SK-N-SH (cell line): ENCODE results near the gene SEC23A. TPM values are rescaled to one million over a fixed set of nuclear protein-coding genes. Genes with fewer than 3 reads are reported as not detected.

Experiments
- CTCF ChIA-PET: fragments of 300-600, 350-600 bp; formaldehyde crosslinking; extraction: SDS; loops from one replicate; lab custom pipeline; 2021; lab: Yijun Ruan, JAX
- POLR2A ChIA-PET: fragments of 350-600 bp; sonication (Branson Sonifier 250); formaldehyde crosslinking; extraction: SDS; loops from one replicate; lab custom pipeline; 2020; ENCODE audit warnings: antibody characterized with exemption, inconsistent platforms; lab: Yijun Ruan, JAX
- DNase-seq: peaks from one replicate; pipeline ENCODE4 v3.0.0; 2012
- H2AFZ ChIP-seq: fragments of 200-600 bp; sonication (generic); 2 replicates; pipeline ENCODE4 v1.8.1; 2016; ENCODE audit warnings: antibody characterized with exemption, mild to moderate bottlenecking, low read depth
- H3F3A ChIP-seq: fragments of 200-600 bp; sonication (generic); replicated peaks from 2 replicates; pipeline ENCODE3; 2016; ENCODE audit warnings: antibody characterized with exemption, mild to moderate bottlenecking; ENCODE audit not compliant: insufficient read depth
- H3K27ac ChIP-seq, 2 experiments: fragments of 200-500 bp in 1 of 2; fragments of 200-600 bp in 1 of 2; sonication (Bioruptor generic) in 1 of 2; sonication (generic), shearing (Covaris generic) in 1 of 2; 2 replicates each; pipeline versions ENCODE4 v1.5.1 to v1.6.1; 2014 to 2016; ENCODE audit warnings: low read depth in 2 of 2, inconsistent platforms in 1 of 2, low read length in 1 of 2, mild to moderate bottlenecking in 1 of 2, mixed read lengths in 1 of 2
- H3K27me3 ChIP-seq: fragments of 200-600 bp; sonication (generic), shearing (Covaris generic); 2 replicates; pipeline ENCODE4 v1.6.1; 2016; ENCODE audit warnings: mixed run types; ENCODE audit not compliant: insufficient read depth
- H3K36me3 ChIP-seq, 2 experiments: fragments of 200-500 bp in 1 of 2; fragments of 200-600 bp in 1 of 2; sonication (Bioruptor generic) in 1 of 2; sonication (generic) in 1 of 2; replicated peaks in 1 of 2; 2 replicates each; pipeline versions ENCODE3 to v1.5.1; 2014 to 2016; ENCODE audit warnings: low read length in 1 of 2, mild to moderate bottlenecking in 1 of 2; ENCODE audit not compliant: insufficient read depth in 2 of 2, control insufficient read depth in 1 of 2
- H3K4me1 ChIP-seq, 2 experiments: fragments of 200-500 bp in 1 of 2; fragments of 200-600 bp in 1 of 2; sonication (Bioruptor generic) in 1 of 2; sonication (generic), shearing (Covaris generic) in 1 of 2; 2 replicates each; pipeline versions ENCODE4 v1.5.1 to v1.6.1; 2014 to 2016; ENCODE audit warnings: low read depth in 1 of 2, low read length in 1 of 2, mixed run types in 1 of 2; ENCODE audit not compliant: insufficient read depth in 2 of 2, control insufficient read depth in 1 of 2
- H3K4me2 ChIP-seq: fragments of 200-600 bp; sonication (generic), shearing (Covaris generic); 2 replicates; pipeline ENCODE4 v1.6.1; 2017; ENCODE audit warnings: mixed run types
- H3K4me3 ChIP-seq, 2 experiments: fragments of 200-500 bp in 1 of 2; fragments of 200-600 bp in 1 of 2; sonication (Bioruptor generic) in 1 of 2; sonication (generic), shearing (Covaris generic) in 1 of 2; 2 replicates each; pipeline versions ENCODE4 v1.5.1 to v1.8.1; 2014 to 2016; ENCODE audit warnings: low read depth in 2 of 2, inconsistent platforms in 1 of 2, low read length in 1 of 2, mild to moderate bottlenecking in 1 of 2, mixed read lengths in 1 of 2, moderate library complexity in 1 of 2
- H3K79me2 ChIP-seq: fragments of 200-600 bp; sonication (generic); 2 replicates; pipeline ENCODE4 v1.8.1; 2017; ENCODE audit warnings: mild to moderate bottlenecking; ENCODE audit not compliant: insufficient read depth
- H3K9ac ChIP-seq: fragments of 200-600 bp; sonication (generic); 2 replicates; pipeline ENCODE4 v1.6.1; 2017; ENCODE audit warnings: mixed run types
- H3K9me2 ChIP-seq: fragments of 200-600 bp; sonication (generic); 2 replicates; pipeline ENCODE4 v1.6.1; 2017; ENCODE audit warnings: mixed run types
- H3K9me3 ChIP-seq: fragments of 200-600 bp; sonication (generic); 2 replicates; pipeline ENCODE4 v1.6.1; 2017; ENCODE audit warnings: mixed run types, mild to moderate bottlenecking, moderate library complexity
- H4K20me1 ChIP-seq: fragments of 200-600 bp; sonication (generic); 2 replicates; pipeline ENCODE4 v1.6.1; 2017; ENCODE audit warnings: mild to moderate bottlenecking, mixed run types; ENCODE audit not compliant: insufficient read depth
- CHD2 ChIP-seq: fragments of 150-350 bp; IDR thresholded peaks from 2 replicates; pipeline ENCODE4 v1.6.1; 2018; ENCODE audit warnings: low read length; ENCODE audit not compliant: partially characterized antibody
- ELF1 ChIP-seq: IDR thresholded peaks from 2 replicates; pipeline ENCODE4 v1.4.0; 2012
- FOSL2 ChIP-seq: IDR thresholded peaks from 2 replicates; pipeline ENCODE4 v1.4.0; 2012; ENCODE audit warnings: low read depth, mild to moderate bottlenecking, moderate library complexity, borderline replicate concordance
- GATA2 ChIP-seq: sonication (generic); formaldehyde crosslinking; IDR thresholded peaks from 2 replicates; pipeline ENCODE4 v1.5.0; 2020; ENCODE audit warnings: mild to moderate bottlenecking, missing genetic modification reagents
- JUND ChIP-seq: IDR thresholded peaks from 2 replicates; pipeline ENCODE4 v1.4.0; 2012
- MEF2A ChIP-seq: IDR thresholded peaks from 2 replicates; pipeline ENCODE4 v1.4.0; 2012; ENCODE audit warnings: low read depth, borderline replicate concordance
- MXI1 ChIP-seq: IDR thresholded peaks from 2 replicates; pipeline ENCODE4 v1.6.1; 2012; ENCODE audit warnings: mild to moderate bottlenecking, low read depth, low read length, improper control_type of control experiment
- NRF1 ChIP-seq: IDR thresholded peaks from 2 replicates; pipeline ENCODE4 v1.6.1; 2012; ENCODE audit warnings: low read depth, mild to moderate bottlenecking, low read length
- RCOR1 ChIP-seq: fragments of 150-350 bp; IDR thresholded peaks from 2 replicates; pipeline ENCODE4 v1.6.1; 2017; ENCODE audit warnings: antibody characterized with exemption, low read length
- RFX5 ChIP-seq: IDR thresholded peaks from 2 replicates; pipeline ENCODE4 v1.6.1; 2012; ENCODE audit warnings: mild to moderate bottlenecking, improper control_type of control experiment, low read length
- SMC3 ChIP-seq: IDR thresholded peaks from 2 replicates; pipeline ENCODE4 v1.6.1; 2012; ENCODE audit warnings: low read depth, low read length, improper control_type of control experiment
- TCF12 ChIP-seq: IDR thresholded peaks from 2 replicates; pipeline ENCODE4 v1.4.0; 2012
- TEAD4 ChIP-seq: IDR thresholded peaks from 2 replicates; pipeline ENCODE4 v1.4.0; 2012; ENCODE audit warnings: mild to moderate bottlenecking, borderline replicate concordance; ENCODE audit not compliant: insufficient read depth
- WGBS: methylation state at CpG from one replicate; pipeline ENCODE4 v1.1.6; 2017; ENCODE audit warnings: low lambda C conversion rate; 5-methylcytosine and 5-hydroxymethylcytosine counted together
- polyA plus RNA-seq, 3 experiments: library from polyadenylated mRNA; depleted of rRNA; stranded (reverse); fragments of >200 nt; gene quantifications; 2 replicates each; pipeline ENCODE4 v1.2.3, GENCODE V29; 2012
- TF ChIP-seq, protein P1 (sequence below): IDR thresholded peaks from 2 replicates; pipeline ENCODE4 v1.4.0; 2012; ENCODE audit warnings: low read depth
- TF ChIP-seq, protein P2 (sequence below): fragments of 150-350 bp; IDR thresholded peaks from 2 replicates; pipeline ENCODE4 v1.6.1; 2017; ENCODE audit warnings: antibody characterized with exemption, low read length, low read depth, borderline replicate concordance

SEC23A gene
- polyA plus RNA-seq, 1 of the 3 experiments (the other 2 are of a cell fraction): 30.0 TPM

DNA sequence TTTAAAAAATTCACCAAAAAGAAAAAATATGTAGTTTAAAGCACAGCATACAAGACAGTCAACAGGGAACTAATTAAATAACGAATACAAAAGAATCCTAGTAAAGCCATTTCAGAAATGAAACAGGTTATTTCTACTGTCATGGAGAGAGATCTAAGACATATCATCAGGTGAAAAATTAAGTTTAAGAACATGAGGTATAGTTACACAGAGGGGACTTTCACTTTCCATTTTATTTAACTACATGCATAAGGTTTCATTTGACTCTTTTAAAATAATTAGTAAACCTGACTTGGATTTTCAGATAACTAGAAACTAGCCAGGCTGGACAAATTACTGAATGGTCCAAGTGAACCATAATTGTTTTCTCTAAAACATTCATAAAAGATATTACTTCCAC lies 11.3 kb downstream of the SEC23A start:
- no peak overlapping the region for H2AFZ ChIP-seq
- DNase-seq: no peak
- no peak overlapping the region for H3K27ac ChIP-seq
- no peaks in the 10 kb centered on the region for H3K9me2 ChIP-seq
- no peak overlapping the region for H3K4me2 ChIP-seq
- H3K27me3 ChIP-seq: no peaks in the 10 kb centered on the region
- 93% methylated on average over 1 of the region's 1 CpG for WGBS
- CTCF ChIA-PET: no interaction called here
- H3K79me2 ChIP-seq: peaks cover 27% of the 10 kb centered on the region; the same call in 1 of the 2 replicates
- no peak overlapping the region for H3K9ac ChIP-seq
- H3K4me3 ChIP-seq: no peak overlapping the region
- H3F3A ChIP-seq: no peaks in the 10 kb centered on the region
- H3K9me3 ChIP-seq: no peaks in the 10 kb centered on the region
- peaks cover 21 to 30% of the 10 kb centered on the region in 2 experiments for H3K36me3 ChIP-seq
- POLR2A ChIA-PET: no interaction called here
- no peaks in the 10 kb centered on the region for H4K20me1 ChIP-seq
- H3K4me1 ChIP-seq: no peaks in the 10 kb centered on the region
- TF ChIP-seq JUND: no peak
- TF ChIP-seq MEF2A: no peak
- no peak for TF ChIP-seq RCOR1
- TF ChIP-seq RFX5: no peak
- no peak for TF ChIP-seq MXI1

DNA sequence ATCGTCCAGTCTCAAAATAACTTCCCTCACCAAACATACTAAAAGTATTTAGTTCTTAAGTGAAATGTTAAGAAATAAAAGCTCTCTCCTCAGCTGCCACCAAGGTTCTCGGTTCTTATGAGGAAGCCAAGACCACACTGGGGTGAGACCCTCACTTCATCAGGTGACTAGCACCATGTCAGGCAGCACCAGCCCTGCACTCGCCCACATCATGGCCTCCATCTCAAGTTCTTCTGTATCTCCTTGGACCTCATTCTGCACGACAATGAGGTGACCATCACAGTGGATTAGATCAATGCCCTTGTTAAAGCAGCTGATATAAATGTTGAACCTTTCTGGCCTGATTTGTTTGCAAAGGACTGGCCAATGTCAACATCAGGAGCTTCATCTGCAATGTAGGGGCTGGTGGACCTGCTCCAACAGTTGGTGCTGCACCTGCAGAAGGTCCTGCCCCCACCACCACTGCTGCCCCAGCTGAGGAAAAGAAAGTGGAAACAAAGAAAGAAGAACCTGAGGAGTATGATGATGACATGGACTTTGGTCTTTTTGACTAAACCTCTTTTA lies 12.4 kb downstream of the SEC23A start:
- no peak for DNase-seq
- 87% methylated on average over 4 of the region's 4 CpGs for WGBS
- no peaks in the 10 kb centered on the region for H3K9me3 ChIP-seq
- no peaks in the 10 kb centered on the region for H3F3A ChIP-seq
- ChIA-PET CTCF (no interaction called here), POLR2A (no interaction called here)
- H3K4me2 ChIP-seq: no peak overlapping the region
- no peak overlapping the region for H3K9ac ChIP-seq
- no peaks in the 10 kb centered on the region for H3K27me3 ChIP-seq
- peaks cover 21 to 30% of the 10 kb centered on the region in 2 experiments for H3K36me3 ChIP-seq
- peaks cover 16% of the 10 kb centered on the region; the same call in 1 of the 2 replicates for H3K79me2 ChIP-seq
- no peak overlapping the region for H3K4me3 ChIP-seq
- no peaks in the 10 kb centered on the region for H4K20me1 ChIP-seq
- H2AFZ ChIP-seq: no peak overlapping the region
- H3K27ac ChIP-seq: no peak overlapping the region
- H3K4me1 ChIP-seq: no peaks in the 10 kb centered on the region
- TF ChIP-seq ELF1 (no peak), SMC3 (no peak), TCF12 (no peak), CHD2 (no peak), NRF1 (no peak), JUND (no peak), TEAD4 (no peak), GATA2 (CRISPR knock-in tag) (no peak), RCOR1 (no peak), FOSL2 (no peak)
- TF ChIP-seq, protein P1, sequence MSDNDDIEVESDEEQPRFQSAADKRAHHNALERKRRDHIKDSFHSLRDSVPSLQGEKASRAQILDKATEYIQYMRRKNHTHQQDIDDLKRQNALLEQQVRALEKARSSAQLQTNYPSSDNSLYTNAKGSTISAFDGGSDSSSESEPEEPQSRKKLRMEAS: no peak
- TF ChIP-seq, protein P2, sequence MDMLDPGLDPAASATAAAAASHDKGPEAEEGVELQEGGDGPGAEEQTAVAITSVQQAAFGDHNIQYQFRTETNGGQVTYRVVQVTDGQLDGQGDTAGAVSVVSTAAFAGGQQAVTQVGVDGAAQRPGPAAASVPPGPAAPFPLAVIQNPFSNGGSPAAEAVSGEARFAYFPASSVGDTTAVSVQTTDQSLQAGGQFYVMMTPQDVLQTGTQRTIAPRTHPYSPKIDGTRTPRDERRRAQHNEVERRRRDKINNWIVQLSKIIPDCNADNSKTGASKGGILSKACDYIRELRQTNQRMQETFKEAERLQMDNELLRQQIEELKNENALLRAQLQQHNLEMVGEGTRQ: no peak
- TF ChIP-seq, all 33 proteins: peak for 0
- no peaks in the 10 kb centered on the region for H3K9me2 ChIP-seq
